HFF-Myc (cell line): ENCODE measurements around the gene B3GLCT.
"Not testable (repeated sequence)": the region's sequence is repeated elsewhere in the genome, so short reads cannot be mapped to it uniquely, and the experiment has no call there.

Experiments used
- DNase-seq: peaks from one replicate; pipeline ENCODE4 v3.0.0-alpha.2; 2011; ENCODE audit warnings: low read depth; ENCODE audit errors: extremely low read depth
- H3K4me3 ChIP-seq: replicated peaks from 2 replicates; pipeline ENCODE4 v1.5.1; 2011; ENCODE audit warnings: low read depth, mild to moderate bottlenecking, control low read depth, low read length
- CTCF ChIP-seq: IDR thresholded peaks from 2 replicates; pipeline ENCODE4 v1.5.1; 2012; ENCODE audit warnings: mild to moderate bottlenecking, low read depth, low read length, control low read depth; ENCODE audit errors: missing control alignments

B3GLCT gene

GRCh38 chr13:31208559-31209122, 8.9 kb downstream of the B3GLCT start:
- no peak for DNase-seq
- no peak for TF ChIP-seq CTCF
- H3K4me3 ChIP-seq: no peak overlapping the region

- no peak for TF ChIP-seq CTCF
- DNase-seq: no peak
Measured at GRCh38 chr13:31209172-31209840, 9.5 kb downstream of the B3GLCT start.

GRCh38 chr13:31209841-31210210, 10.1 kb downstream of the B3GLCT start:
- TF ChIP-seq CTCF: no peak
- DNase-seq: no peak
- no peak overlapping the region for H3K4me3 ChIP-seq

More at GRCh38 chr13:31209172-31209840, 9.5 kb downstream of the B3GLCT start:
- H3K4me3 ChIP-seq: no peak overlapping the region

- no peak overlapping the region for H3K4me3 ChIP-seq
- DNase-seq: no peak
- TF ChIP-seq CTCF: no peak
Measured at GRCh38 chr13:31213651-31214289, 14.0 kb downstream of the B3GLCT start.

GRCh38 chr13:31214435-31214834, 14.7 kb downstream of the B3GLCT start:
- TF ChIP-seq CTCF: no peak
- no peak overlapping the region for H3K4me3 ChIP-seq

GRCh38 chr13:31216916-31217315, 17.1 kb downstream of the B3GLCT start:
- not testable (repeated sequence) for DNase-seq, H3K4me3 ChIP-seq

More at GRCh38 chr13:31214435-31214834, 14.7 kb downstream of the B3GLCT start:
- DNase-seq: no peak

- no peak overlapping the region for H3K4me3 ChIP-seq
- no peak for DNase-seq
- no peak for TF ChIP-seq CTCF
Measured at GRCh38 chr13:31219909-31220598, 20.3 kb downstream of the B3GLCT start.
